Left renal cortex interstitium (tissue), 4 donors: ENCODE results near the gene HDAC5. TPM values are rescaled to one million over a fixed set of nuclear protein-coding genes. Genes with fewer than 3 reads are reported as not detected.
"Not testable (repeated sequence)": the region's sequence is repeated elsewhere in the genome, so short reads cannot be mapped to it uniquely, and the experiment has no call there.

ENCODE experiments used
- DNase-seq, 4 donors: peaks; one replicate each; pipeline ENCODE4 v3.0.0-alpha.2; 2013; ENCODE audit warnings: low read depth in 4 of 4, low spot score in 2 of 4, missing footprints in 1 of 4
- polyA plus RNA-seq, 4 donors: library from polyadenylated mRNA; unstranded; fragments of 120-200 nt; gene quantifications; one replicate each; pipeline ENCODE4 v1.2.1, GENCODE V29; 2013; ENCODE audit not compliant: insufficient read length in 4 of 4

HDAC5 gene
- polyA plus RNA-seq, 4 donors, result 45.7 to 66.1 (median 52.1) TPM

GRCh38 chr17:44134752-44135568, 11.5 kb upstream of the HDAC5 start:
- no peak for DNase-seq

GRCh38 chr17:44133918-44134476, 10.6 kb upstream of the HDAC5 start:
- no peak for DNase-seq

DNA sequence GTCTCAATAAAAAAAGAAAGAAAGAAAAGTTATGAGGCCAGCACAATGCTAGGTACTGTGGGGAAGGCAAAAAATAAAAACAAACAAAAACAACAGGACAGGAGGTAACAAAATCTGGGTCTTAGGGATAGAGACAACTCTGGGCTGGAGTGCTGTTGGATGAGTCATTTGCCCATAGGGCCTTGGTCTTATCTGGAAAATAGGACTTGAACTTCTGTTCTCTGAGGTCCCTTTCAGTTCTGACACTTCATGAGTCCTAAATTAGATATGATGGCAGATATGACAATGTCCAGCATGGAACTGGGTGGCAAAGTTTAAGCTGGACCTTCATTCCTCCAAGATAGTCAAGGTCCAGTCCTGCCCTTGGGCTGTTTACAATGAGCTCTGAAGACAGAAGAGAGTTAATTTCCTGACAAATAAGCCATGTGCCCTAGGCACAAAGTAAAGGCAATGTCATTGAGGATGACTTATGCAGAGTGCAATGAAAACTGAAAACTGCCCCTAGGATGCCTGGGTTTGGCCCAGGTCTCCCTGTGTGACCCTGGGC, 8.9 kb upstream of the HDAC5 start:
- no peak for DNase-seq

- not testable (repeated sequence) for DNase-seq
These were observed 7.9 kb upstream of the HDAC5 start for GRCh38 chr17:44131372-44131771.

- no peak for DNase-seq
These were observed 7.4 kb upstream of the HDAC5 start for GRCh38 chr17:44130693-44131349.

- DNase-seq, result no peak
These were observed 4.9 kb upstream of the HDAC5 start for GRCh38 chr17:44128383-44128782.

DNA sequence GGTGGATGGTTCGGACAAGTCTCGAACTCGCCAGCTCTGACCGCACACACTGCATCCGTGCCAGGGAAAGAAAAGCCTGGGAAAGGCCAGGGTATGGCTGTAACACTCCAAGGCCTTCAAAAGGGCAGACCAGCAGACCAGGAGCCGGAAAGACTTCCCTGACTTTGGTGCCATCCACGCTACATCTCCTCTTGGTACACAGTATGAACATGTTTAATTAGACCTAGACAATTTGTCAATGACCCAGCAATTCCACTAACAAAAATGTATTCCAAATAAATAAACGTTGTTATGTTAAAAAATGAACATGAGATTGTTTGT, 637 bp upstream of the HDAC5 start:
- DNase-seq, result no peak

GRCh38 chr17:44122816-44123355, 555 bp downstream of the HDAC5 start:
- no peak for DNase-seq

DNA sequence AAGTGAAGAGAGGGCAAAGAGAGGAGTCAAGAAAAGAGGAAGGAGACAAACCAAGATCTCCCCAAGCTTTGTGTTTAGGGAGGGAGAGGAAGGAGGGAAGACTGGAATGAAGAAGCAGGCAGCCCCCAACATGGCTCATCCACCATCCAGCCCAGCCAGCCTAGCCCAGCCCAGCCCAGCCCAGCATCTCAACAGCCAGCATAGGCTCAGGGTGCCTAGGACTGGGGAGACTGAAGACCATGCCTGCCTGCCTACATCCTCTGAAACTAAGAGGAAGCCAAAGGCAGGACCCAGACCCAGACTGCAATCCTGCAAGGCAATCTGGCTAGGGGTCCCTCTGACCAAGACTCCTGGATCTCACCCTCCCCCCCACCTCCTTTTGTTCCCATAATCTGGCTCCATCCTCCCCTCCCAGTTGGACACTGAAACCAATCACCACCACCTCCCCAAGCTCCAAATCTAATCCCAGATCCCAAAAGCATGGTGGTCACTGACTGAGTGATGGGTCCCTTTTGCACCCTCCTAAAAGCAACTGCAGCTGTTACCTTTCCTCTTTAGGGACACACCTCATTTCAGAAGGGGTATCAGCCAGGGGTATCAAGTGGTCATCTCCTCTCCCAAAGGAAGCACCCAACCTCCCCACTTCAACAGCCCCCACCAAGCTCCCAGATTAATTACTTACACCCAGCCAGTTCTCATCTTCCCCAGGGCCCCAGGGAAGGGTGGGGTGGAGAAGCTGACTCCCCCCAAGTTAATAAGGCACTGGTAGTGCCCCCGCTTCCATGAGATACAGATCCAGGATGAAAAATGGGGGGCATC, 1.2 kb downstream of the HDAC5 start:
- no peak for DNase-seq

GRCh38 chr17:44120851-44121605, 2.4 kb downstream of the HDAC5 start:
- DNase-seq, result no peak

GRCh38 chr17:44120281-44120680, 3.2 kb downstream of the HDAC5 start:
- DNase-seq, result not testable (repeated sequence)

GRCh38 chr17:44119798-44120197, 3.6 kb downstream of the HDAC5 start:
- DNase-seq, result no peak

GRCh38 chr17:44119062-44119461, 4.4 kb downstream of the HDAC5 start:
- DNase-seq, result no peak

DNA sequence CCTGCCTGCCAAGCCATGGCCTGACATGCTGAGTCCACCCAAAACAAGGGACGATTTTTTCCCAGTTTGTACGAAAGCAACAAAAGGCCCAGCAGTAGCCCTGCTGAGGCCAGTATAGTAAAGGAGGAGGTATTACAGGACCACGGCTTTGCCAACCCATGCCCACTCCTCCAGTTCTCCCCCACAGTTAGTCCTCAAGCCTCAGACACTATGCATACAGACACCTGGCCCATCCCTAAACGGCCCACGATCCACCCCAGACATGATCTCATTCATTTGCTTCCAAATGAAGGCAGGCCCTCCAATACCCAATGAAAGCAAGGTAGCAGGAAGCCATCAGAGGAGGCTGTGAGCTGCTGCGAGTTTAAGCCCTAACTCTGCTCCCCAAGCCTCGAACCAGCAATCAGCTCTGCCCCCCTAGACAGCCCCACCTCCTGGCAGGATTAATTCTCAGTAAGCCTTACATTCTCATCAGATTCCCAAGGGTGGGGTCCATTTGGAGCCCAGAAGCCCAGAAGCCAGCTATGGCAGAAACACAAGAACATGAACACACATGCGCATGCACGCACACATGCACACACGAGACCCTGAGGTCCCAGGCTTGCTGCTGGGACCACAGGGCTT, 4.9 kb downstream of the HDAC5 start:
- DNase-seq, result no peak

GRCh38 chr17:44117351-44117750, 6.1 kb downstream of the HDAC5 start:
- no peak for DNase-seq

DNA sequence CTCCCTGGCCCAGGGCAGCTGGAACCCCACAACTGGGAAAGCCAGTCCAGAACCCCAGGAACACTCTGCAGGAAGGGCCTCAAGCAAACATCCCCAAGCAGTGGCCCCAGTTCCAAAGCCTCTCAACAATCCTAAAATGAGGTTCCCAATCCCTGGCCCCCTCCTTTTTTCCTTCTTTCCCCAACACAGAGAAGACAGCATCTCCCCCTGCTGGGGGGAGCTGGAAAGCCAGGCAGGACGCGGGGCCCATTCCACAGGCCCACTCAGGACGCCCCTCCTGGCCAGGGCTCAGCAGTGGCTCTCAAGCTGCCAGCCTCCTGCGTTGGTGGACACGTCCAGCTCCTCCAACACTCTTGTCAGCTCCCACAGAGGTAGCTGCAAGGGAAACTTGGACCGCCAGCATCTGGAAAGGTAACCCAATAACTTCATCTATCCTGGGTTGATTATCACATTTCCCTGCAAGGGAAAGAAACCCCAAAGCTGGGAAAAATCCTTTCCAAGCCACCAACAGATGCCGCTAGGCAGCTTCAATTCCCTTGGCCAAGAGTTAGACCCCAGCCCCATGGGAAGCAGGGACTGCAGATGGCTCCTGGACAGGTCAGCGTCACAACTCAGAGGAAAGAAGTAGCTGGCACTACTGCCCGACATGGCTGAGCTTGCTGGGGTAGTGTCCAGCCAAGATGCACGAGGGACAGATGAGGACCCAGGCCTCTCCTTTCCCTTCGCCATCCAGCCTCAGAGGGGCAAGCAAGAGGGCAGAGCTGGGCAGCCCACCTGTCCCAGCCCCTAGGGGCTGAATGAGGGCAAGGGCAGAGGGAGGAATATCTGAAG, 7.6 kb downstream of the HDAC5 start:
- no peak for DNase-seq

DNA sequence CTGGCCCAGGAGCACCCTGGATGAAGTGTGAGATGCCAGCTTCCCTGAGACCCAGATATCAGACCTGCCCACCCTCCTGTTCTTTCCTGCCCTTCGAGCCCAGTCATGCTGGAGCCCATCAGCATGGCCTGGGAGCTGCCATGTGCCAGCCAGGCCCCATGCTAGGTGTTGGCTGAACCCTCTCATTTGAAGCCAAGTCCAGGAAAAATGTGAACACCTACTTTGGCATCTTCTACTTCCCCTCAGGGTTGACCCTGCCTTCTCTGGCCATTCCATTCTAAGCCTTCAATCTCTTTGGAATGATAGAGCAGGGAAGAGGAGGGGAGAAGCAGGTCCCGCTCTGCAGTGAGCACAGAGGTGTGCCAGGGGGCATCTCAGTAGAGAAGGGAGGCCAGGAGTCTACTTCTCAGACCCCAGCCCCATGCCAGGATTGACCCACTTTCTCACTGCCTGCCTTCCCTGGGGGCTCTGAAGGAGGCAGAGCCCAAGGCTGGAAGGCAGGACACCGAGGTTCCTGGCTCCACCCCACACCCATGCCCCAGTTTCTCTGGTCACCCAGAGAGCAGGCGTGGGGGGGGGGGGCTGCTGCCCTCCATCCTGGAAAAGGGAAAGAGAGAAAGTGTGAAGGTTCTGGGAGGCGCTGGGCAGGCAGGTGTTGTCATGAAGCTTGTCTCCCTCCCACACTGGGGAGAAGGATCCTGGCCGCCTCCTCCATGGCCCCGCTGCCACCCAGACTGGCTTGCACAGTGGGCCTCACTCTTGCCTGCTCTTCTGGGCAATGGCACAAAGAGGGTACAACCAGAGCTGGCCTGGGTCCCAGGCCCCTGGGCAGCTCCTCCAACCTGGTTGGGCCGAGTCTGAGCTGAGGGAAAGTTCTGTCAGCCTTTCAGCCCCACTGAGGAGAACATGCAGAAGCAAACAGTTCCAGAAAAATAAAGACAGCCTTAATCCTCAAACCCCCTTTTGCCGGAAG, 9.3 kb downstream of the HDAC5 start:
- DNase-seq, result no peak
